ENCODE results near the gene ARHGAP10.

GRCh38 chr4:148079961-148080360 is 348.1 kb downstream of the ARHGAP10 start:
- TF ChIP-seq FOXM1 (IDR thresholded peaks at IDR 0.05; ENCODE audit: borderline replicate concordance, low read depth) (no peak), TCF12 (IDR thresholded peaks at IDR 0.05; ENCODE audit: low read depth) (no peak), CREB1 (IDR thresholded peaks at IDR 0.05; ENCODE audit: low read depth) (no peak), MAX (IDR thresholded peaks at IDR 0.05) (no peak), EP300 (IDR thresholded peaks at IDR 0.05; ENCODE audit: borderline replicate concordance) (no peak), YY1 (IDR thresholded peaks at IDR 0.05; ENCODE audit: low read depth) (no peak), ZBTB7A (IDR thresholded peaks at IDR 0.05; ENCODE audit: low read depth) (no peak), NFIC (IDR thresholded peaks at IDR 0.05) (no peak), EGR1 (IDR thresholded peaks at IDR 0.05) (no peak)
